ENCODE data around the gene CD300LG.
"Not testable (repeated sequence)": the region's sequence is repeated elsewhere in the genome, so short reads cannot be mapped to it uniquely, and the experiment has no call there.

The CD300LG gene

DNA sequence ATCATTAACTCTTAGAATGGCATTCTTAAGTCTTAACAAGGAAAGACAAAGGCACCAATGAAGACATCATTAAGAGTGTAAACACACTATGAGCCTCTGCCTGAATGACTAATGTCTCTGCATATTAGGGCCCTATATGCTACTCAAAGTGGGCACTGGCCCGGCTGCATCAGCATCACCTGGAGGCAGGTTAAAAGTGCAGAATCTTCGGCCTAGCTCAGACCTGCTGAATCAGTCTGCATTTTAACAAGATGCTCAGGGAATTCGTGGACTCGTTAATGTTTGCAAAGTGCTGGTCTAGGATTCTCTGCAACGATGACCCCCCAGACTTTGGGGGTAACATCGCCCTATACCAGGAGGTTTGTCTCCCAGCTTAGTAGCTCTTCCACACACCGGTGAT, 20.8 kb upstream of the CD300LG start:
- no peak for DNase-seq

DNA sequence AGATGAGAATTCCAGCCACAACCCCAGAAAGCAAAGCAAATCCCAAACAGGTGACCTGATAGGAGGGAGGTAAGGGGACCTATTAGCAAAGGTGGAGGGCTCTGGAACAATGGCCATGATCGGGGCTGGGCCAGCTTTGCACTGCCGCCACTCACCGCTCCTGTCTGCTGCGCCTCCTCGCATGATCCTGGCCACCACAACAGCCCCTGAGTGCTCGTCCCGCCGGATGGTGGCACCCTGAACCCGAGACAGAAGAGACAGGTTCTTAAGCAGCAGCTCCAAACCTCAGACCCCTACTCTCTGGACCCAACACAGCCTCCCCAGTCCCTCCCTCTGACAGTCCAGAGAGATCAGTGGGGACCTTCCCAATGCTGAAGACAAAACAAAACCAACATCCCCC, 19.4 kb upstream of the CD300LG start:
- no peak for DNase-seq

DNA sequence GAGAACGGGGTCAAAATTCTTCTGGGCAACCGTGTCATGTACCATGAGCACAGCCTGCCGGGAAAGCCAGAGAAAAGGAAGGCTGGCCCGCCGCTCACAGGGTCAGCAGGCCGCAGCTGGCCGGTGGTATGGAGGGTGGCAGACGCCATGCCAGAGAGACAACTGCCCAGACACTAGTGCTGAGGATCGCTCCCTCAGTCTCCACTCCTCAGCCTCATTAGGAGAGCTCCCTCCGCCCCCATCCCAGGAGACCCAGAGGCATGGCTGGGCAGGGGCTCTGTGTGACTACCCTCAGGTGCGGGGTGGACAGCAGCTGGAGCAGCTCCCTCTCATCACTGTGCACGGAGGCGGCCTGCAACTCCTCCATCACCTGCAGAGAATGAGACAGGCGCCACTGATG, 17.2 kb upstream of the CD300LG start:
- no peak for DNase-seq

DNA sequence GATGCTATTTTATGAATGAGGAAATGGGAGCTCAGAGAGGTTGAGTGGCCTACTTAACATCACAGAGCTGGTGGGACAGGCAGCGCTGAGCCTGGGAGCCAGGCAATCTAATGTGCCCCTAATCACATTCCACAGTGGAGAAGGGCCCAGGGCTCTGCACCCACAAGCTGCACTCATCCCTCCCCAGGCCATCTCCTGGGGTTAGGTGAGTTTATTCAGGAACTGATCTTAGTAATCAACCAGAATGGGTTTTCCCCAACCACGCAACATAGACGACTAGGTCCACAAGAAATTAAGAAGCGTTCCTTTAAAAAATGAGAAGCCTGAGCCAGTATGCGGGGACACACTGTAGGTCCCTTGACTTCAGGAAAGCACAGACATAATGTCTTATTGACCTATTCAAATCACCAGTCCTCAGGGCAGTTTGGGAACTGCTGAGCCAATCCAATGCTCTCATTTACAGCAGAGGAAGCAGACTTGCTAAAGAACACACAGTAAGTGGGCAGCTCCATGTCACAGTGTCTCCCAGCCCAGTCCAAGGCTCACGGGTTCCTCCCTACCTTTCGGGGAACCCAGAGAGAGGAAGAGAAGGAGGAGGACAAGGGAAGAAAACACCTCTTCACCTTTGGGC, 16.4 kb upstream of the CD300LG start:
- no peak for DNase-seq

GRCh38 chr17:43831633-43832032, 15.3 kb upstream of the CD300LG start:
- no peak for DNase-seq

DNA sequence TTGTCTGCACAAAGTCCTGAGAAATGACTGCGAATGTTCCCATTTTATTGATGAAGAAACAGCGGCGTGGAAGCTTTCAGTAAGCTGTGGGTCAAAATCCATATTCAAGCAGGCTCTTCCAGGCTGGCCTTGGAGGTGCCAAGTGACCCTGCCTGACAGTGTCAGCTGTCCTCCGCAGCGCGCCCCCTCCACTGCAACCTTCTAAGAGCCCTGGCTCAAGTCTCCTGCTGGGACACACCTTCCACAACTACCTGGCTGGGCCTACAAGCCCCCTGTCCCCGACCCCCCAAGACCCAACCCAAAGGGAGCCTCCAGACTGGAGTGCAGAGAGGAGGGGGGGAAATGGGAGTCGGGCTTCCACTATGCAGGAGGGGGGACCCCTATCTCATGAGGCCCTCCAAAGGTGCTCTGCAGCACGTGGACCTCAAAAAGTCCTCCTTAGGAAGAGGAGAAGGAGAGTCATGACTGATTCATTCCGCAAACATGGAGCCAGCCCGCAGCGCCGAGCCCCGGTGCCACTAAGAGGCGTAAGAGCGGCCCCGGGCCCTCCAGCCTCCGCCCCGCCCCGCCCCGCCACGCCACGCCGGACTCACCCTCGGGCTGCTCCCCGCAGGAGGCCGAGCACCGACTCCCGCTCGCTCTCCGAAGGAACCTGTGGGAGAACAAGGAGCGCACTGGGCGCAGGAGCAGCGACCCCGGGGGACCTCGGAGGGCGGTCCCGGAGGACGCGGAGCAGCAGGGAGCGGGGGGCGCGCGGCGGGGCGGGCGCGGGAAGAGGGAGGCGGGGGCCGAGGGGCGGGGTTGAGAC, 14.6 kb upstream of the CD300LG start:
- DNase-seq, result no peak

- no peak for DNase-seq
Measured at GRCh38 chr17:43832976-43833829, 13.8 kb upstream of the CD300LG start, which contains the start of gene MPP3. Gene MPP3 (minus strand): TSS chr17:43833146. CDS start chr17:43831906, 1,240 bp downstream.

- no peak for DNase-seq
Measured at GRCh38 chr17:43834106-43834505, 12.9 kb upstream of the CD300LG start.

DNA sequence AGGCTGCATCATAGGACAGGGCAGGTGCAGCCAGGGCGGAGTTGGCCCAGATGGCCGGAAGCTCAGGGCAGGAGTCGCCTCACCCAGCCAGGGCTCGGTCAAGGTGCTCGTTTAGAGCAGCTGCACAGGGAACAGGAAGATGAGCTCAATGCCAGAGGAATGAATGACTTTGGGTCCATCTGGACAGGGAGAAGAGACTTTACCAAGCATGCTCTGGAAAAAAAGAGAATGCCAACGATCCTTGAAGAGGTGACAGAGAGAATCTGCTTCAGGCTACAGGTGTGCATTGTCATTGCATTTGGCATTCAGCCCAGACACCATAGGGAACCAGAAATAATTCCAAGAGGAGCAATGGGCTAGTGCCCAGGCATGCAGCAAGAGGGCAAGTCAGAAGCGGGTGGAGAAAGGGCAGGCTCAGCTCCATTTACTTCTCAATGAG, 7.3 kb upstream of the CD300LG start:
- peak; percentile 88 for DNase-seq

- DNase-seq, result no peak
Measured at GRCh38 chr17:43840814-43841213, 6.2 kb upstream of the CD300LG start.

GRCh38 chr17:43841282-43841681, 5.7 kb upstream of the CD300LG start:
- no peak for DNase-seq

DNA sequence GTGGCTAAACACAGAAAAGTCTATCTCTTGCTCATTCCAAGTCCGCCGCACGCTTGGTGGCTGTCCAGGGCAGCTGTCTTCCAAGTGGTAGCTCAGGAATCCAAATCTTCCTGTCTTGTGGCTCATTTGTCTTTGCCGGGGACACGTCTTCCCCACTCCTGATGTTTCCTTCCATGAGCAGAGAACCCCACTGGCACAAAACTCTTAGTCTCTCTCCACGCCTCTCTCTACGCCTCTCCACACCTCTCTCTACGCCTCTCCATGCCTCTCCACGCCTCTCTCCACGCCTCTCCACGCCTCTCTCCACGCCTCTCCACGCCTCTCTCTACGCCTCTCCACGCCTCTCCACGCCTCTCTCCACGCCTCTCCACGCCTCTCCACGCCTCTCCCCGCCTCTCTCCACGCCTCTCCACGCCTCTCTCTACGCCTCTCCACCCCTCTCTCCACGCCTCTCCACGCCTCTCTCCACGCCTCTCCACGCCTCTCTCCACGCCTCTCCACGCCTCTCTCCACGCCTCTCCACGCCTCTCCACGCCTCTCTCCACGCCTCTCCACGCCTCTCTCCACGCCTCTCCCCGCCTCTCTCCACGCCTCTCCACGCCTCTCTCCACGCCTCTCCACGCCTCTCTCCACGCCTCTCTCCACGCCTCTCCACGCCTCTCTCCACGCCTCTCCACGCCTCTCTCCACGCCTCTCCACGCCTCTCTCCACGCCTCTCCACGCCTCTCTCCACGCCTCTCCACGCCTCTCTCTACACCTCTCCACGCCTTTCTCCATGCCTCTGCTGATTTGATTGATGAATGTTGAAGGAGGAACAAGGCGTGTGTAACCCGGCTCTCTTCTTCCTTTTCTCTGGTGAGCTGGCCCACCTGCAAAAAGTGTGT, 4.6 kb upstream of the CD300LG start:
- not testable (repeated sequence) for DNase-seq

DNA sequence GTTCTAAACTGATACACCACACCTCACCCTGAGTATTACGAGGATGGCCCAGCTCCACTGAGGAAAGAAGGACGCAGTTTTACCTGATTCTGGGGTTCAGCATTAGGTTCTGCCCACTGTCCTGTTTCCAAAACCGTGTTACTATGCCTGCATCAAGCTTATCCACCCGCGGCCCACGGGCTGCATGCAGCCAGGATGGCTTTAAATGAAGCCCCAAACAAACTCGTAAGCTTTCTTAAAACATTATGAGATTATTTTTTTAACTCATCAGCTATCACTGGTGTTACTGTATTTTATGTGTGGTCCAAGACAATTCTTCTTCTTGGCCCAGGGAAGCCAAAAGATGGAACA, 4.0 kb upstream of the CD300LG start:
- no peak for DNase-seq

- DNase-seq, result no peak
Measured at GRCh38 chr17:43844241-43844640, 2.7 kb upstream of the CD300LG start.

- no peak for DNase-seq
Measured at GRCh38 chr17:43845766-43846165, 1.2 kb upstream of the CD300LG start.

GRCh38 chr17:43846221-43846712, 709 bp upstream of the CD300LG start:
- DNase-seq, result peak; percentile 10

- DNase-seq, result no peak
Measured at GRCh38 chr17:43848601-43849000, 1.6 kb downstream of the CD300LG start.

- no peak for DNase-seq
Measured at GRCh38 chr17:43849116-43849515, 2.1 kb downstream of the CD300LG start.

- no peak for DNase-seq
Measured at GRCh38 chr17:43852571-43852970, 5.6 kb downstream of the CD300LG start.

- no peak for DNase-seq
Measured at GRCh38 chr17:43853546-43853945, 6.6 kb downstream of the CD300LG start.

DNA sequence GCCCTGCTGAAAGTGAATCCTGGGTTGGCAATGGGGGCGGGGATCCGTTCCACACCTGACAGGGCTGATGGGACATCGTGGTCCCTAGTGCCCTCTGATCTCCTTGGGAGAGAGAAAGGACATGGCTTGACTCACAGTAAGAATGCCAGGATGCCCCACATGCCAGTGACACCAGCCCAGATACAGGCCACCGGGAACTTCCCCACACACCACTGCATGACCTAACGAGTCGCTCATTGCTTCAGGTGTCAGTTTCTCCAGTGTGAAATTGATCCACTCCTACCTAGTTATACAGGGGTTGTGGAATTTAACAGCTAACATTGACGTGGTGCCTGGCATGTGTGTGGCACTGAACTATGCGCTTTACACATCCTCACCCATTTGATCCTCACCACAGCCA, 7.5 kb downstream of the CD300LG start:
- DNase-seq, result no peak

DNA sequence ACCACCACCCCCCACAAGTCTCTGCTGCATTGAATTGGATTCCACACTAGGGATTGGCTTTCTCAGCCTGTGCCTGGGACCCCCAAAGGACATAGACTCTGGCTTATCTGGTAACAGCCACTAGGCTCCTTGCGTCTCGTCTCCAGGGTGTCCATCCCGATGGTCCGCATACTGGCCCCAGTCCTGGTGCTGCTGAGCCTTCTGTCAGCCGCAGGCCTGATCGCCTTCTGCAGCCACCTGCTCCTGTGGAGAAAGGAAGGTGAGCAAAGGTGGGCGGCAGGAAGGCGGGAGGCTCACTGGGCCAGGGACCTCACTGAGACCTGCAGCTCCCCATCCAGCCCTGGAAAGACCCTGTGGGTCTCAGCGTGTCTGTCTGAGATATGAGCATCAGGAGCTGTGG, 8.1 kb downstream of the CD300LG start:
- no peak for DNase-seq
